ENCODE data around the gene TRHDE.
A peak's percentile ranks its signal among the peaks of the same experiment; 100 is the strongest.

TRHDE gene

DNA sequence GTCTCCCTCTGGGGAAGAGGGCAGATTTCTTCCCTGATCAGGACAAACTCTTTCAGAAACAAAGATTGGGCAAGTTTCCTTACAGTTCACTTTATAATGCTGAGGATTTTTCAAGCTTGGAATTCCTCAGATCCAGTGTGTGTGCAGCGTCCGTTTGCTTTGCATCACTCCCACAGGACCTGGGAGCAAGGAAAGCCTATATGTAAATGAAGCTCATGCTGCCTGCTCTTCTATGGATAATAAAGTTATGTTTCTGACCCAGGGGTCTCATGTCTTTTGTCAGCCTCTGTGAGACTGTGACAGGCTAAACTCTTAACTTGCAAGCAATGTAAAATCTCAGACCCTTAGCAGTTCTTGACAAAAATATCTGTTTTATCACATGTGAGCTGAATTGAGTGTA is 41.6 kb downstream of the TRHDE start:
- DNase-seq (ENCODE audit: low read depth in 2 of 2), result no peak

DNA sequence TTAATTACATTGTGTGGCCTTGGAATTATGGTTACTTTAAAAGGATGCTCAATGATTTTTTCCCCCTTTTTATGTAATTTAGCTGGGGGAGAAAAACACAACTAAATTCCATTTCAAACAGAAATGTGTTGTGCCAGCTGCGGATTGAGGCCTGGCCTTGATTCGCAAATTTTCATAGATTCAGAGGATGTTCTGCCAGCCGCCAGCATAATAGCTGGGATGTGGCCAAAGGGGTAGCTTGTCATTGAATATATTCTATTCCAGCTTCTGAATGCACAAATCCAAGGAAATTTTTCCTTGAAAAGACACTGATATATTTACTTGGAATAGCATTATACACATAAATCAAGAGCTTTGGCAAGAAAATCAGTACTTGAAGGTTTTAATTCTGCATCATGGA is 43.7 kb downstream of the TRHDE start:
- DNase-seq (ENCODE audit: low read depth in 2 of 2), result no peak

DNA sequence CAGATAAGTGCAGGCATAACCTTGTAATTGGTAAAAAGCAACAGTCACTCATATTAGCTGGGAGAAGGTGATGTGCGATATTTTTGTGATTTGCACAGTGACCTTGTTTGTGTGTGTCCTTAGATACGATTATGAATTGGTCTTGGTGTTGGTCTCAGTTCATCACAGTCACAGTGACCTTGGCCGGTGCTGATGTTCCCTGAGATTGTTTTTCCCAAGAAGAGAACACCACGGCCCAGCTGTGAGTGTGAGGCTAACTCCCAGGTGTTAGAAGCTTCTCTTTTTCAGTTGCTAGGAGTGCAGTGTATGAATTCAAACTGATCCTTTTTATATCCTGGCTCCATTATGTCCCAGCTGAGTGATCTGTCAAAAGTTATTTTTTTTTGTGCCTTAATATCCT is 46.2 kb downstream of the TRHDE start:
- DNase-seq (ENCODE audit: low read depth in 2 of 2), result no peak

DNA sequence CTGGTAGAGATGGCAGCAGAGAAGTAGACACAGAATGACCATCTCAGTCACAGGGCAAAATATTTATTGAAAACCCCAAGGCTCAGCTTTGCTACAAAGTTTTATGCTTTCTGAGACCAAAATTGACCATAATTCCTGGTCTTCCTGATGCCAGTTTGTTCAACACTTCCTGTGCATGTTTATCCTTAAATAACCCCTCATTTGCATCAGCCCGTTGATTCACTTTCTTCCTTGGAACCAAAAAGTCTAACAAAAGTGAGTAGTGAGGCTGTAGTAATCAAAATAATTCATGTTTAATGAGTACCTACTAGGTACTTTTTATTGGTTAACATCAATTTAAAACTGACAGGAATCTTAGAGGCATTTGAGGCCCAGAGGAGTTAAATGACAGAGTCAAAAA is 51.7 kb downstream of the TRHDE start:
- no peak for DNase-seq (ENCODE audit: low read depth in 2 of 2)

DNA sequence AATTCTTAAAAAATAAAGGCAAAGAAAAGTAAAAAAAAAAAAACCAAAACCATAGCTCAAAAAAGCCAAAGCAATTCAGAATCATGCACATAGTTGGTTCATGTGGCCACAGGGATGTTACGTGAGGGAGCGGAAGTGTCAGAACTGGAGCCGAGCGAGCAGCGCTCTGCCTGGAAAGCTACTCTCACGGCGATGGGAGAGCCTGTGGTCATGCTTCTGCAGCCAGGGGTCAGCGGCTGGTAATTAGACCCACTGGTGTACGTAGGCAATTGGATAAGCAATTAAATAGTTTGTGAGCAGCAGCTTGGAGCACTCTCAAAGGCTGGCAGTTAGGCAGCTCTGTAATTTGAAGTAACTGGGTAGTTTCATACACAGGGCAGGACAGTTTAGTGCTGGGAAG is 58.1 kb downstream of the TRHDE start:
- DNase-seq (ENCODE audit: low read depth in 2 of 2), result no peak

DNA sequence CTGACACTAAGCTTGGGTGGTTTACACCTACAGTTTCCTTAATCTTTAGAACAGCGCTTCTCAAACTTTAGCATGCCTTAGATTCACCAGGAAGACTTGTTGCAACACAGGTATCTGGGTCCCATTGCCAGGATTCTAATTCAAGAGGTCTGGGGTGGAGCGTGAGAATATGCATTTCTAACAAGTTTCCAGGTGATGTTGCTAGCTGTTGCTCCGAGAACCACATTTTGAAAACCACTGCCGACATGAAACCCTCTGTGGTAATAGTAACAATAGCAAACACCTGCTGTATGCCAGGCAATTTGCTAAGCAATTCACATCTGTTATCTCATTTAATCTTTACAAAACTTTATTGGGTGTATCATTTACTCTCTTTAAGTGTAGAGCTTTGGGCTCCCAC is 58.6 kb downstream of the TRHDE start:
- DNase-seq (ENCODE audit: low read depth in 2 of 2), result no peak

DNA sequence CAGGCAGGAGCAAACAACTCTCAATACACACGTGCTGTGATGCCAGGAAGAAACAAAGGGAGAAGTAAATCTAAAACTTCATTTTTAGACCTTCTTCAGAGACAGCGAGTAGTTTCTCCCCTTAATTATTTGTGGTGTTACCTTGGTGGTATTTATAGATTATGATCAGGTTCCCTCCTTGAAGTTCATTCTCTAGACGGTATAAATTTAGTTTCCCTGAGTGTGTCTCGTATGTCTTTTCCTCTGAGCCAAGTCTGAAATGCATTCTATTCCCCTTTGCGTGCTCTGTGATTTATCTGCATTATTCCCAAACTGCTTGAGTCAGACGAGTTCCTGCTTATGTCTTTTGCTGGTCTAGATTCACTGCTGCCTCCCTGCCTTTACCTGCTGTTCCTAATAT is 65.2 kb downstream of the TRHDE start:
- DNase-seq (ENCODE audit: low read depth in 2 of 2), result no peak

DNA sequence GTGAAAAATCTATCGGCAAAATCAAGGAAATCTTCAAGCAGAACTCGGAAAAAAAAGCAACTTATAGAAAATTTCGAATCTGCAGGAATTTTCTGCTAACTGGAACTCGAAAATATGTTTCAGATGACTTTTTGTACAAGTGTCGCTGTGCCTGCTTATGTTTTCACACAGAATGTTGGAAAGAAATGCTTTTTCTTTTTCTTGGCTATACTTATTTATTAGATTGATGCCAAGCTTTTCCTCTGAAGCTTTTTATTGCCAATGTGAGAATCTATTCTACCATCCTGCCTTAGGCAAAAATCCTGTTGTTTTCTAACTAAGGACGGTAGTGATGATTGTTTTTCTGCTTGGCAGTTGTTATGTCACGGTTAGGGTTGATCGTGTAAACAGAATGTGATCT is 65.8 kb downstream of the TRHDE start:
- no peak for DNase-seq (ENCODE audit: low read depth in 2 of 2)

DNA sequence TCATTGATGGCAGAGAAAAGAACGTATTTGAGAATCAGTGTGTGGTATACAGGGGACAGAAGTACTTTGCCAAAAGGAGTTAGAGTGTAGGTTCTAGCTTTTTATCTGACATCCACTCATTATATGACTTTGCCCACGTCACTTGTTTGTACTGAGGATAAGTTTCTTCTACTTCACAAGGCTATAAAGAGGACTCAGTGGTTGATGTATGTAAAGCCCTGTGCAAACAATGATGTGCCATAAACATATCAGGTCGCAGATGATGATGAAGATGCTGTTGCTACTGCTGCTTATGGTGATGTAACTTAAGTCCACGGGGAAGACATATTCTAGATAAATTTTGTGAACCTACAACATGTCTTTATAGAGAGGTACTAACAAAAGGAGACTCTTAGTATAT is 66.3 kb downstream of the TRHDE start:
- no peak for DNase-seq (ENCODE audit: low read depth in 2 of 2)

DNA sequence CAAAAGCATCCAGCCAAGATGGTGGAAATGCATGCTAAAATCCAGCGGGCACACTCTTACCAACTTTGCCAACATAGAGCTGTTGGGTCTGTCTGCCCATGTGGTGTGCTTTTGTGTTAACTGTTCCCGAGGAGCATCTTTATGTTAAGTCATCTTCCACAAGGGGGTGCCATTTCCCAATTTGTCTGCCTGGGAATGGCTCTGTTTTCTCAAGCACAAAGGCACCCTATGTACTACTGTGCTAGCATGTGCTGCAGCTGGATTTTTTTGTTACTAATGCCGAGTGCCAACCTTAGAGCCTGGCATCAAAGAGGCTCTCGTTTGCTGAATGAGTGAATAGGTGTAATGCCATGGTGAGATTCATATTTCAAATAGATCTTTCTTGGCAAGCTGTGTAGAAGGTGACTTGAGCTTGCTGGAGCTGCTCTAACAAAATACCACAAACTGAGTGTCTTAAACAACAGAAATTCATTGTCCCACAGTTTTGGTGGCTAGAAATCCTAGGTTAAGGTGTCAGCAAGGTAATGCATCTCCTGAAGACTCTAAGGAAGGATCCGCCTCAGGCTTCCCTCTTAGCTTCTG is 74.3 kb downstream of the TRHDE start:
- peak; percentile 1 for DNase-seq (ENCODE audit: low read depth in 2 of 2)

DNA sequence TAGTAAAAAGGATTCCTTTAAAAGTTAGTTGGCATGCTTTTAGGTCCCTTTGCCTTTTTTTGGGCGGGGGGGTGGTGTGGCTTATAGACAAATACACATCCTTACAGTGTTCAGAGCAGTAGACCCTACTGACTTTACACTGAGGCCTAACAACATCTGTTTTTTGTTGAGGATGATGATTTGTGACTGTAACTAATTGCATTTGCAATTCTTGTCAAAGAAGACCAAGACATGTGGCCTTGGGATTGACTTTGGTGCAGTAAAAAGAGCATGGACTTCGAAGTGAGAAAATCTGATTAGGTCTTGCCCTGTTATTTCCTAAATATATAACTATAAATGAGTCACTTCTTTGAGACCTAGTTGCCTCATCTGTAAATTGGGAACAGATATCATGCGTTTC is 77.3 kb downstream of the TRHDE start:
- no peak for DNase-seq (ENCODE audit: low read depth in 2 of 2)

DNA sequence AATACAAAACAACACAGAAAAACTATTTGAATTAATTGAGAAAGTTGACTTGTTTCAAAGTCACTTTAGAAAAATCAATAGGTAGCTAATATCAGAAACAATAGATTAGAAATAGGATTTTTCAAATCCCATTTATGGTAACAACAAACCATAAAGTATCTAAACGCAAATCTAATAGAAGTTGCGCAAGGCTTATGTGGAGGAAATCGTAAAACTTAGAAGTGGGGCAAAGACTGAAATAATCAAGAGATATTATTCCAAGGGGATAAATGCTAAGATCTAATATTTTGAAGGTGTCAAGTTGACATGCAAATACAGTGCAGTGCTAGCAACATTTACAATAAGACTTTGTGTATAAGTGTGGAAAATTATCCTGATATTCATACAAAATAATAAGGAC is 87.2 kb downstream of the TRHDE start:
- no peak for DNase-seq (ENCODE audit: low read depth in 2 of 2)

DNA sequence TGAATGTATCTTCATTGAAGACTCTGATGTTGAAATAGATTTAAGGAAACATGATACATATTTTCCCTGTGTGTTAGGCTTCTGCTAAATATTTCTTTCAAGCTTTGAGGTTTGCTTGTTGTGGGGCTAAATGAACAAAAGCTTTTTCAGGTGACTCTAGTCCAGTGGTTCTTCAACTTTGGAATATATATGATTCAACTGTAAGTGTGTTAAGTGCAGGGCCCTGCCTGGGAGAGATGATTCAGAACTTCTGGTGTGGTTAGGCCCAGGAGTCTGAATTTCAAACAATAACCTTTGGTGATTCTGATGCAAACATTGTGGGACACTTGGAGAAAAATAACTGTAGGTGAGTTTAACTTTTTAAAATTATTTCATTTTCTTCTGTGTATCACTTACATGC is 93.0 kb downstream of the TRHDE start:
- DNase-seq (ENCODE audit: low read depth in 2 of 2), result no peak

DNA sequence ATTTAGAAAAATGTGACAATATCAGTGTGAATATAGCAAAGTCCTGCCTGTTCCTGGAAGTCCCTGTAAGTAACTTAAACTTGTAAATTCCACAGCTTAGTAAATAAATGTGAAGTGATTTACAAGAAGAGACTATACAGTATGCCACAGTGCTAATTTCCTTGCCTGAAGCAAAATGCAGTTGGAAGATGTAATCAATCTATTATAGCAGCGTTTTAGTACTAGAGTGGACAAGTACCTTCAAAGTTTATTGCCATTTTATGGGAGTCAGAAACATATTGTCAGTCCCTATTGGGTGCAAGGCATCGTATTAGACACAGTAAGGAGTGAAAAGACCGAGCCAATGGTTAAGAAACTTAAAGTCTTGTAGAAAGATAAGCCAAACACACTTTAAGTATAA is 94.1 kb downstream of the TRHDE start:
- no peak for DNase-seq (ENCODE audit: low read depth in 2 of 2)

DNA sequence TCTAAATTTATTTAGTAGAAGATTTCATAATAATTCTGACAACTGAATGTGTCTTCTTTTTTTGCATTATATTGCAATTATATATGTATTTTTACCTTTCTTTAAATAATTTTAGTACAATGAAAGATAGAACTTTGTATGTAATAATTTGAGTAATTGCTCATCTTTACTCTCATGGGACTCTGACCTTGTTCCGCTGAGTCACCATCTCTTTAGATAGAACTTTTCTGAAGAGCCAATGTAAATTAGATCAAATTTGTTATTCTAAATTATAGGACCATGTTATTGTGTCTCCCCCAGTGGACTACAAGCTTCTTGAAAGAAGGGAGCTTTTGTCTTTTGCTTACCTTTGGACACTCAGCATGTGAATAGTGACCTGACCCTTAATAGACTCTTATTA is 96.1 kb downstream of the TRHDE start:
- DNase-seq (ENCODE audit: low read depth in 2 of 2), result no peak

DNA sequence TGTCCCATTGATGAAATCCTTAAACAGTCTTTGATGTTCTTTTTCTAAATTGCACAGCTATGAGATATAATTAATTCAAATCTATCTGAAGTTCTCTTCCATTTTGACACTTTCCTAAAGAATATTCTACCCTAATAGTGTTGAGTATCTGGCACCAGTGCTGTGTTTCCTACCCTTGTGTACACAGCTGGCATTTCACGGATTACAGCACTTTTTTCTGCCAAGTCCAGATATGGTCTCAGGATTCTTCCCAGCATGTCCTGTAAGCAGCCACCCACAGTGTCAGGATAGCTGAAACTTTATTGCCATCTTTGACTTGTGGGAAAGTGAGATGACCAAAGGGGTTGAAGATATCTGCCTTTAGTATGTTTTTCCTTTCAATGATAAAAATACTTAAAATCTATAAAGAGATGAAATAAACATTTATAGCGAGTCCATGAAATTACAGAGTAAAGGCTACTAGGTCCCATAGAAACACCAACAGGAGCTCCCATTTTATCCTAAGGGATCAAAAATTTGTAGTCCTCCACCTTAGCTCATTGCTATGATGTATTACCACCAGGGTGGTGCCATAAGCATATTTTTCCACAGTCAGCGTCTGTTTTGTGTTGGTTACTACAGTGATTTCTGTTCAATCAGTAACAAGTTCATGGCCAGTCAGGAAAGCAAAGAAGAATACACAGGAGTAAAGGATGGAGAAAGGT is 96.7 kb downstream of the TRHDE start:
- DNase-seq (ENCODE audit: low read depth in 2 of 2), result no peak

DNA sequence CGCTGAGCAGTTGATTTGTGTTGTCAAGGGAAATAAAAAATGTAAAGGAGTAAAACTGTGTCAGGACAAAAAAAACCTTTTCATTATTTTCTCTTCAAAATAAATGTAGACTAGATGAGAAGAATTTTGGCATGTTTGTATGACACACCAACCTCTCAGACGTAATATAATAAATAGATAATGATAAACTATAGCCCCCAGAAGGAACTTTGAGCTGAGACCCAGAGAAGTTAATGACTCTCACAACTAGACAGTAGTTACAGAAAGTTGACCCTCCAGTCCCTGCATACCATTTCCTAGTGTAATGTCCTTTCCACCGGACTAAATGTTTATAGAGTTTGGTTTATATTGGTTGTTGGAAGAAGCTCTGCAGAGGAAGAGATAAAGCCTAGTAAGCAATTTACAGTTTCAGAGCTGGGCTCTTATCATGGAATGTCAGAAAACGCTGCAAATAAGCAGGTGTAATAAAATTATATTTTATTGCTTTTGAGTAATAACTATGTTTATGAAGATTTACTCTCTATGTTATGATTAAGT is 97.3 kb downstream of the TRHDE start:
- DNase-seq (ENCODE audit: low read depth in 2 of 2), result no peak

DNA sequence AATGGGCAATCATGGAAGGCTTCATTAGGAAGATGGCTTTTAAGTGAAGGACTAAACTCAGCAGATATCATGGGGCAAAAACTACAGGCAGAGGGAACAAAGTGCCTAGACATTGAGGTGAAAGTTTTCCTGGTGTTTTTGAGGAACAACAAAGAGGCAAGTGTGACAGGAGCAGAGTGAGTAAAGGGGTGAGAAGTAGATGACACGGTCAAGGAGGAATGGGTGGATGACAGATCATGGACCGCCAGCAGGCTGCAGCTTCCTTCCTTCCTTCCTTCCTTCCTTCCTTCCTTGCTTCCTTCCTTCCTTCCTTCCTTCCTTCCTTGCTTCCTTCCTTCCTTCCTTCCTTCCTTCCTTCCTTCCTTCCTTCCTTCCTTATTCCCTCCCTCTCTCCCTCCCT is 108.3 kb downstream of the TRHDE start:
- DNase-seq (ENCODE audit: low read depth in 2 of 2), result no peak

DNA sequence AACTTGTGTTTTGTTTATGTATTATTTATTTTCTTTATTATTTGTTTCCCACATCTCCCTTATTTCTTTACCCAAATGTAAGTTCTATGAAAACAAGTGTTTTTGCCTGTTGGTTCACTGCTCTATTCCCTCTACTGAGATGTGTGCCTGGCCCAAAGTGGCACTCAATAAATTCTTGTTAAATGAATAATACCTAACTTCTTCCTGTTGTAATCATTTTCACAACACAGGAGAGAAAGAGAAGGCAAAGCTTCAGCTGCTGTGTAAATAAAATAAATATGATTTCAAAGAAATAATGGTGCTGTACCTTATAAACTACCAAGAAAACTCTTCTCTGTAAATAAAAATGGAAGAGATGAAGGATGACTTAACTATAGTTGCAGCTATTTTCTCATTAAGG is 116.2 kb downstream of the TRHDE start:
- no peak for DNase-seq (ENCODE audit: low read depth in 2 of 2)

DNA sequence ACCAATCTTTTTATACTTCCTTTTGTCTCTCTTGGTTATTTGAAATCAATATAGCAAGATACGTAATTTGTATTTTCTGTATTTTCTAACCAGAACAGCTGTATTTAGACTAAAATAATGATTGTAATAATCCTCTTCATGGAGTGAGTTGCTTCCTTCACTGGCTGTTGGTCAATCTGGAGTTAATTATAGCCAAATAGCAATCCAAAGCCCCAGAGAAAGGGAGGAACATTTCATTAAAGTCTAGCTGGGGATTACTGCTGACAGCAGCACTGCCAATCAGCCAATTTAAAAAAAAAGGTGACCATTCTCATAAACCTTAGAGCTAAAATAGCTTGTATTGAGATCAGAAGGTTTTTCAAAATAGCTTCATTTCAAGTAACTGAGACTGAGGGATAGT is 118.0 kb downstream of the TRHDE start:
- no peak for DNase-seq (ENCODE audit: low read depth in 2 of 2)

DNA sequence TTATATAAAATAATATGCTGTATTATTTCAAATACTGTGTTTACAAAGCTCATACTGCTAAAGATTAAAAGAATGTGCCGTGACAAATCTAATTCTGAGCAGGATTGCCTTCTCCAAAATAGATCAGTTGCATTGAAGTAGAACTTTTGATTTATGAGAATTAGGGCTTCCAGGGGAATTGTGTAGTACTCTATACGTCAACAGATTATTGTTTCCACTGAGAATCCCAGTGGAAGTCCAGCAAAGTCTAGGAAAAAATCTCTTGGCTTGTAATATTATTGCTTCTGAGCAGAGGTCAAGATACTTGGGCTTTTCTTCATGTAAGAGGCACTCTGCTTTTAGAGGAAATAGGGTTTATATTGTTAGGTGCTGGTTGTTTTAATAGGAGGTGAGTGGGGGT is 133.9 kb downstream of the TRHDE start:
- no peak for DNase-seq (ENCODE audit: low read depth in 2 of 2)

DNA sequence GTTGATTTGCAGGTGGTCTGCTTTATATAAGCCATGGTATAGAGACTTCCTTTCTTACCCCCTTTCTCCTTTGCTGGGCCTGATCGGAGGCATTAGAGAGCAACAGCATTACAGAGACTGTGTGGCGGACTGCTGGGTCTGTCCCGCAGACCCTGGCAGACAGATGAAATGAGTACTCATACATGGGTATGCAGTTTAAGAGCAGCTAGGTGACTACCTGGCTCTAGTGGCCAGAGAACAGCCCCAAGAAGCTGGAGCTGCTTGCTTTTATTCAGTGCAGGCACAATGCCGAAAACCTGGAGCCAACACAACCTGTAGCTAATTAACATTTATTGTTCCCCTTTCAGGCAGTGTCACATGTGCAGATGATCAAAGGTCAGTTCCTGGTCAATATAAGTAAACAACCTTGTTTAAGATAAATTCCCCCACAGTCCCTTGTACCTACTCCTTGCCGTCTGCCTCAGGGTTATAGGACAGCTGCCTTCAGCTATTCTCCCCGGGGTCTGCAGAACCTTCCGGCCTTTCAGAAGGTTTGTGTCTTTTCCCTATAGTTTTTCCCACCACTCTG is 160.0 kb downstream of the TRHDE start:
- no peak for DNase-seq (ENCODE audit: low read depth in 2 of 2)

DNA sequence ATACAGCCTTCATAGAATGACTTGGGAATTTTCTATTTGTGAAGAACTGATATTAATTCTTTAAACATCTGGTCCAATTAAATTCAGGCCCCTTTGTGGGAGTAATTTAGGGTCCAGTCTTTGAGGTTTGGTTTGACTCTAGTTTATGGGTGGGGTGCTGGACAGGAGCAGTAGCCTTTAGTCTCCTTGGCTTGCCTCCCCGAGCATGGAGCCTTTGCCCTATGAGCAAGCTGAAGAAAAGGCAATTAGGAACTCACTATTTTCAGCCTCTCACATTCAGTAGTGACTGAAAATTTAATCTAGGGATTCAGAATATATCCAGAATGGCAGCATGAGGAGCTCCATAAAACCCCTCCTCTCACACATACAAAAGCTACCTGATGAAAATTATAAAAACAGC is 161.1 kb downstream of the TRHDE start:
- no peak for DNase-seq (ENCODE audit: low read depth in 2 of 2)

DNA sequence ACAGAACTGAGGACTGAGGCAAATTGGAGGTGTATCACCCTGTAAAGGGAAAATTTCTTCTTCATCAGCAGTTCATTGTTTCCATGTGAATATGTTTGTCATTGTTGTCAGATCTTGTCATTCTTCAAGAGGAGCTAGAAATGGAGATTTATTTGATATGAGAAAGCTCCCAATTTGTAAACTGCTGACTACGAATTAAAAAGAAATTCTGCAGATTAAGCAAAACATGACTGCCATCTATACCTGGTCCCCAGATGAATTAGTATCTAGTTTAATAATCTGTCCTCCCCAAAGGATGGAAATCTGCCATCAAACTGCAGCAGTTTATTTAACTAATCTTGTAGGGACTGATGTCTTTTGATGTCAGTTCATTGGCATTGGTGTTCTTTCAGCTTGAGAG is 162.8 kb downstream of the TRHDE start:
- DNase-seq (ENCODE audit: low read depth in 2 of 2), result no peak
